Globus pallidus (tissue), 1 donor: Measurements from ENCODE around the gene SLC6A20.

Experiments used
- DNase-seq: peaks from one replicate; pipeline ENCODE4 v3.0.0-alpha.2; 2015; ENCODE audit warnings: low spot score

The SLC6A20 gene, protein sequence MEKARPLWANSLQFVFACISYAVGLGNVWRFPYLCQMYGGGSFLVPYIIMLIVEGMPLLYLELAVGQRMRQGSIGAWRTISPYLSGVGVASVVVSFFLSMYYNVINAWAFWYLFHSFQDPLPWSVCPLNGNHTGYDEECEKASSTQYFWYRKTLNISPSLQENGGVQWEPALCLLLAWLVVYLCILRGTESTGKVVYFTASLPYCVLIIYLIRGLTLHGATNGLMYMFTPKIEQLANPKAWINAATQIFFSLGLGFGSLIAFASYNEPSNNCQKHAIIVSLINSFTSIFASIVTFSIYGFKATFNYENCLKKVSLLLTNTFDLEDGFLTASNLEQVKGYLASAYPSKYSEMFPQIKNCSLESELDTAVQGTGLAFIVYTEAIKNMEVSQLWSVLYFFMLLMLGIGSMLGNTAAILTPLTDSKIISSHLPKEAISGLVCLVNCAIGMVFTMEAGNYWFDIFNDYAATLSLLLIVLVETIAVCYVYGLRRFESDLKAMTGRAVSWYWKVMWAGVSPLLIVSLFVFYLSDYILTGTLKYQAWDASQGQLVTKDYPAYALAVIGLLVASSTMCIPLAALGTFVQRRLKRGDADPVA

DNA sequence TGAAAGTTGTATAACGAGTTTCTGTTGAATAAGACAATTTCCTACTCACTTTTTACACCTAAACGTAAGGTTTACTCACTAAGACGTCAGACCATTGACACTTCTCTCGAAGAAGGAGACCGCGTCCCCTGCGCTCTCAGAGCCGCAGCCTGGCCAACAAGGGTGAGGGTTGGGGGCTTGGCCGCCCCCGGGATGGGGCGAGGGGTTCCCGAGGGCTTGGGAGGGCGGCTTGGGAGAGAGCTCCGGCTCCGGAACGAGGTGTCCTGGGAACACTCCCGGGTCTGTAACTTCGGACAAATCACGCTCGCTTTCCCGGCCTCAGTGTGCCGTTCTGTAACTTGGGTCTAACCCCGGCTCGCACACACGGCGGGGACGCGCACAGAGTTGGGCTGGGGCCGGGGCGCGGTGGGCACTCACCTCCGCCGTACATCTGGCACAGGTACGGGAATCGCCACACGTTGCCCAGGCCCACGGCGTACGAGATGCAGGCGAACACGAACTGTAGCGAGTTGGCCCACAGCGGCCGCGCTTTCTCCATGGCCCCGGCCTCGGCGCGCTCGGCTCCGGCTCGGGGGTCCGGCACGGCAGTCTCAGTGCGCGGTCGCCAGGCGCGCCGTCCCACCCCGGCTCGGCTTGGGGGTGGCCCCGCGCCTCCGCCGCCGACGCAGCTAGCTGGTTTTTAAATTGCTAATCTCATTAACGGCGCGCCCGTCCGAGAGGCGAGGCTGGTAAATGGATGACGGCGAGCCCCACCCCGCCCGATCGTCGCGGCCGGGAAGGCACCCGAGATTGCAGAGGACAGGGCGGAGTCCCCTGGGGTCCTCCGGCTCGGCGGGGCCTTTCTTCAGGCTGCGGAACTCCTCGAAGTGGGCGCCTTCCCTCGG, at the start of gene SLC6A20:
TSS of gene SLC6A20 (minus strand) at position 655 of the 884 bp plus-strand sequence. CDS start at position 538, 117 bp downstream.
- DNase-seq: no peak

DNA sequence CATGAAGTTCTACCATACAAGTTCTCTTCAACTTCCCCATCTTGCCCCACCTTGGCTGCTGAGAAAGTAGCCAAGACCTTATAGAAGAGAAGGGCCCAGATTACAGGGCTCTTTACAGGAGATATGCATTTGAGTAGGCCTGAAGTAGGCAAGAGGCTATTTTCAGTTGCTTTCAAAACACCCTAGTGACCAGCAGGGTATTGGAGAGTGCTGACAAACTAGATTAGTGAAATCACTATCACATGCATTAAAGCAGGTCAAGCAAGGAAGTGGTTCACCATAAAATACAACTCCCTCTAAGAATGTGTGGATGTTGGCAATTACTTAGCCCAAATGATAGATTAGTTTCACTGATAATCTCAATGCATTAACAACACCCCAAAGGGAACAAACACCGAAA, 48.3 kb upstream of the SLC6A20 start:
- no peak for DNase-seq

DNA sequence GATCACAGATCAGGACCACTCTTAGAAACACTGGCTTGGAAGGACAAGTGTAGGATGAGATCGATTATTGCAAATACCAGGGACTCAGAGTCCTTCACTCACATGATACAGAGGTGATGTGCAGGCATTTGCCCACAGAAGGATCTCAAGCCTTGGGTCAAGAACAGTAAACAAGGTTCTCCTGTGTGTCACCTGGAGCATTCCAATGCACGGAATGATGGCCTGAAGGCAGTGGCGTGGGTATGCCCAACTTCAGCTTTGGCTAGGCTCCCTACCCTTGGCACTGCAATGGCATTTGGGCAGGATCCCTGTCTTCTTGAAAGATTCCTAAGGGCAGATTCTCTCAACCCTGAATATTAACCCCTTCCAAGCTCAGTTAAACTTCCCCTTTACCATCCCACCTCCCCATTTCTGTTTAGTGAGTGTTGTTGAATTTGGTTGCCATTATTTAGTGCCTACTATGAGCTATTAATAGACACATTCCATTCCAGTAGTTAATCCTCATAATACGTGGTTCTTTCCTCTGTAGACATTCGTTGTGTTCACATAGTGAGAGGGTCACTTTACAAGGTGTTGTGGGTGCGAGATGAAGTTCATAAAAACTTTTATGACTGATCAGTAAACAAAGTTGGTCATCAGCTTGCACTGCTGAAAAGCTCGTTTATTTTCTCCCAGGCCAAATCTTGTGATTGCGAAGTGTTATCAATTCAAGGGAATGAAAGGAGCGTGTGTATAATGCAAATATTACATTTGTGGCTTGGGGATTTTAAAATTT, 46.7 kb upstream of the SLC6A20 start:
- no peak for DNase-seq

DNA sequence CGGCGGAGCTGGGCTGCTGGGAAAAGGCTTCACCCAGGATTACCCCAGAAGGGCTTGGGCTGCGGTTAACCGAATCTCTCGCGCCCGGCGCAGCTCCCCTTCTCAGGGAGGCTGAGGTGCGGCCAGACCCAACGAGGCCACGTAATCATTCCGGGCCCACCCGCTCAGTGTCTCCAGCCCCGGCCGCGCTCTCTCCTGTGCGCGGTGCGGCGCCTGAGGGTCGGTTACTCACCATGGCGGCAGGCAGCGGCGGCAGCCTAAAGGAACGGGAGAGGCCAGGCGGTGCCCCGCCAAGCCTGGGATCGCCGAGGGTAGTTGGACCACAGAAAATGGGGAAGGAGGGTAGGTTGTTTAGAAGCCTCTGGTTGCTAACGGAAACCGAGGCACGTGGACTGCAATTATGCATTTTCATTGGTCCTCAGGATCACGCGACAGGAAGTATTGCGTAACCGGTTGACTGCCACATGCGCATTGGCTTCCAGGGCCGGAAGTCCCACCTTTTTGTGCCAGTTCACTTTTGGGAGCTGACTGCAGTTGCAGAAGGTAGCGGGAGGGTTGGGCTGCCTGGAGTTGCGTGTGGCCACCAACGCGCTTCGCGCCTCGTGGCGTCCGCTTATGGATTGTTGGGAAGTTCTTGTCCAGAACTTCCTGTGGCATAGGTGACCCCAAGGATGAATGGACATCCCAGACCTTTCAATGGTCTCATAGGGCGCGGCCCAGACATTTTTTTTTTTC, 45.6 kb upstream of the SLC6A20 start, which contains the start of gene LZTFL1:
TSS of gene LZTFL1 (minus strand) at position 363 of the 735 bp plus-strand sequence. CDS start at position 235, 128 bp downstream.
- peak; percentile 91 for DNase-seq

DNA sequence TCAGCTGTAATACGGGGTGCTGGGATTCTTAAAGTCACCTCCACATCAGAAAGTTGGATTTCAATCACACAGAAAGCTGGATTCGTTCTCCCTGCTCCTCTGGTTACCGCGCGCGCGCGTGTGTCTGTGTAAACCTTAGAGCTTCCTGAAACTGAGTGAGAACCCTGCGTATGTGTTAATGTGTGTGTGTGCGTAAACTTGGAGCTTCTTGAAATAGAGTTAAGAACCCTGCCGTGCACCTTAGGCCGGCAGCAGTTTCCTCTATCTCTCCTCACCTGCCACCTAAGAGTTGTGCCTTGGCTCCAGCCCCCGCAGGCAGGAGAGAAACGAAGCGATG, 45.1 kb upstream of the SLC6A20 start:
- no peak for DNase-seq

DNA sequence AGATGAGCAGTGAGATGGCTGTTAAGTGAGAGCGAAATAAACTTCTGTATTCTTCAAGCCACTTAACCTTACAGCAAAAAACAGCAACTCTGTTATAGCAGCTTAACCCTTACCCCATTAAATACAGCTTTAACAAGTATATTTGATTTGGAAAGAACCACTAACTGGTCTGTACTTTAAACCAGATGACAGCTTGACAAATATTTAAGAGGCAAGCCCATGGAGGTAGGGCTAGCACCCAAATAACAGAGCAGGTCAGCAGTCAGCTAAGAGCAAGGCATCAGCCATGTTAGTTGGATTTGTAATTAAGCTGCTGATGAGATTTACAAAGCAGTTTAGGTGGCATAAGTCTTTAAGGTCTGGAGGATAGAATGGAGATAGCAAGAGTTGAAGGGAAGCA, 42.1 kb upstream of the SLC6A20 start:
- no peak for DNase-seq

DNA sequence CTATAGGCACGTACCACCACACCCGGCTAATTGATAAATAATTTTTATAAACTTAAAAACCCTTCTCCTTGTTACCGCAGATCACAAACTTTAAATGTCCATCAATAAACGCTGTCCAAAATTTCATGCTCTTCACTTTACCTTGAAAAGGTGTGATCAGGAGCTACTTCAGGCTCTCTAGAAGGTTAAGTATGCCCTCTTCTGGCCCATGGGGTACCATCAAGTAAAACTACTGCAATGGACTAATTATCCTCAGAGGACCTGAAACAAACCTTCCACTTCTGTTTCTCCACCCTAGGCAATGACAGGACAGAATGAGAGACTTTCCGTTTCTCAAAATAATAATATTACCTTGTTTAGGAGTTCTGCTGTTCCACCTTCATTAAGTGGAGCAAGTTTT, 36.4 kb upstream of the SLC6A20 start:
- DNase-seq: no peak

DNA sequence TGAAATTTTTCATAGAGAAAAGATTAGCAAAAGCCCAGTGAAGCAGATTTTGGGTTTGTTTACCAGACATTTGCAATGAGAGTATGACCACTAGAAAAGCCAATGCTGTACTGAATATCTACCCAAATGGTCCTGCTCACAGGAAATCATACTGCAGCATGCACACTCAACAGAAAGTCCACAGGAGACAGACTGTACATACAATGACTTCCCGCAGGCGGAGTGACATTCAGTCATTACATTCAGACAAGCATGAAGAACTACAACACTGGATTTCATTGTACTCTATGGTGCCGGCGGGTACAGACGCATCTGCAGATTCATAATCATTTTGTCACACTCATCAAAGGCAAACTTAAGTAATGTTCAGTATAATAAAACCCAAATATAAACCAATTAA, 33.8 kb upstream of the SLC6A20 start:
- DNase-seq: no peak

DNA sequence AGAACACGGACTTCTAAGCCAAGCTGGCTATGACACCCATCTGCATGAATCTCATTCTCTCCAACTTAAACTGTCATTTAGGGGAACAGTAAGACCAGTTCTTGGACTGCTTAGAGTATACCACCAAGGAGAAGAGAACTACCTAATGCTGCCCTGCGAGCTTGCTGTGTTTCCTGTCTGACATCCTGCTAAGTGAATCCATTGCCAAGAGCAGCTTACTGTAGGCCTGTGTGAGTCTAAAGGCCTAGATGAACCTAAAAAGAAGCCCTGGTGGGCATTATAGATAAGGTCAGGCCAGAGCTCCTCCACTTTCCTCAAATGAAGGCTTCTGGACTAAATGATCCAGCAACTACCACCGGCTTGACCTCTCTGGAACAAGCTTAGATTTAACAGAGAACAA, 30.6 kb upstream of the SLC6A20 start:
- DNase-seq: no peak

DNA sequence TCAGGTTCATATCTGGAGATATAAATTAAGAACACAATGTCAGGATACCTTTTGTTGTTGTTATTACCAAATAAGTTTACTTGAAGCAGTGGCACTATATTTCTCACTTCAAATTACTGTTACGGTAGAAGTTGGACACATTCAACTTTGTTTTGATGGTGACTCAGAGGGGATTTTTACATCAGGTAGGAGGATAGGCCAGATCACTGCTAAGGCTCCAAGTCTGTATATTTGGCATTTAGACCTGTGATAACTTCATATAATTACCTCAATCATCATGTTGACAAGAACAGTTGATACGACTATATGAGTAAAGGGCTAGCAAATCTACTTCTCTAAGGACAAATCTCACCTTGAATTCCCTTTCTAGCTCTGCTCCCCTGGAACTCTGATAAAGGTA, 30.0 kb upstream of the SLC6A20 start:
- DNase-seq: no peak

DNA sequence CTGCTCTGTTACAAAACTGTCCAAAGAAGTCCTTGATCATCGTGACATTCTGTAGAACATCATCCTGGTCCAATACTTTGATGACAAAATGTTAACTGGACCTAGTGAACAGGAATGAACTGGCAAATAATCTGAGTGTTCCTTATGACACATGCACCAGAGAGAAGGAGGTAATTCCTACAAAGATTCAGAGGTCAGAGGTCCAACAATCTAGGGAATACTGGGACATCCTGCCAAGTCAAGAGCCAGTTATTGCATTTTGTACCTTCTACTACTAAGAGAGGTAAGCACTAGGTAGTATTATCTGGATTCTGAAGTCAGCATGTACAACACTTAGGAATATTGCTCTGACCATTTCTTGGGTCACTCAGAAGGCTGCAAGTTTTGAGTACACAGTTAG, 24.8 kb upstream of the SLC6A20 start:
- DNase-seq: no peak

DNA sequence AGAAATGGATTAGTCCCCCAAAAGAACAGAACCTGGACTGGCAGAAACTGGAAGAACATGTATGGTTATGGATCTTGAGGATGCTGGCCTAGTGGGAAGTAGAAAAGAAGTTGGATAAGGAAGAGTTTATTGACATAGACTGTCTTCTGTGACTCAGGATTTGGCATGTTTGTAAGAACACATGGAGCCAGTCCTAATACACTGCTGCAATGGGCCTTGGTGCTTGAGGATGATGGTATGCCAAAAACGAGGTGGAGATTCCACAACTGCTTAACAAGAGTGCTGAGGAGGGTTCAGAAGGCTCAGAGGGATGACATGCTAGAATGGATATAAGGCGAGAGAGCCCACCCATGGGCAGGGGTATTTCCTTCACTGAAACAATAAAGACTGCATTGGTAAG, 23.2 kb upstream of the SLC6A20 start:
- DNase-seq: no peak

DNA sequence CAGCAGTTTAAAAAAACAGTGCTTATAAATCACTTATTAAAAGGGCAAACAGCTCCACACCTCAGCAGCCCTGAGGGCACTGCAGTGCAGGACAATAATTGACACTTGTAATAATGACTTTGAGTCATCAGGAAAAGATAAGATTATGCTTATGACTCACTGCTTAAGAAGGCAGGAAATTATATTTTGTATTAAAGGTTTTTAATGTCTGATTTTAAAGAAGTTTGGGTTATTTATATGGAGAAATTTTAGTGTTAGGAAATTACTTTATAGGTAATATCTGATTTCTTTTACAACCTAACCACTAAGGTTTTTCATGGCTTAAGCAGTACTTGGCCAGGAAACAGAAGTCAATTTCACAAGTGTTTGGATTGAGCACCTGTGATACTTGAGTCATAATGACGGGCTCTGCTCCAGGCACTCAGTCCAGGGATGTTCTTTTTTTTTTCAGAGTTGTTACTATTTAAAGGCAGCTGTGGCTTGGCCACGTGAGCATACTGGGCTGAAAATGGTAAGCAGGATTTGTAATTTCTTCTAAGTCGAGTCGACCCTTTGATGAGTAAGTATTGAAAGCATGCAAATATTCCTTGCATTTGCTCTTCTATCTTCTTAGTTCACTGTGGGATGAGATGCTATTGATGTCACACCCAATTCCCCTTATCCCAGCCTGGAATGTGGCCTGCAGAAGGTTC, 21.6 kb upstream of the SLC6A20 start:
- no peak for DNase-seq

DNA sequence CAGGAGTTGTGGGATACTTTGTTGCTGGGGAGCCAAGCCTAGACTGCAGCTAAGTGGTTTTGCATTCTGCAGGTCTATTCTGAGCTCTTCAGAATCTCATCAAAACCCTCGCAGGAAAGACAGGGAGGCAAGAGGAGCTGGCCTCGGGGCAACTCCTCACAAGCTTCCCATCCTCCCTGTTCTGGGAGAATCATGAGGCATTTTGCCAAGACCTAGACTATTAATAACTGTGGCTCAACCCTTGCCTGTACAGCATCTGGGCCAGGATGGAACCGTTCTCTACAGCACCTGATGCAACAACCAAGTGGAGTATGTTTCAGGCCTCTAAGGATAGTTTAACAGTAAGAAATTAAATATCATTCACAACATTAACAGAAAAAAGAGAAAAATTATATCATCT, 20.2 kb upstream of the SLC6A20 start:
- no peak for DNase-seq

DNA sequence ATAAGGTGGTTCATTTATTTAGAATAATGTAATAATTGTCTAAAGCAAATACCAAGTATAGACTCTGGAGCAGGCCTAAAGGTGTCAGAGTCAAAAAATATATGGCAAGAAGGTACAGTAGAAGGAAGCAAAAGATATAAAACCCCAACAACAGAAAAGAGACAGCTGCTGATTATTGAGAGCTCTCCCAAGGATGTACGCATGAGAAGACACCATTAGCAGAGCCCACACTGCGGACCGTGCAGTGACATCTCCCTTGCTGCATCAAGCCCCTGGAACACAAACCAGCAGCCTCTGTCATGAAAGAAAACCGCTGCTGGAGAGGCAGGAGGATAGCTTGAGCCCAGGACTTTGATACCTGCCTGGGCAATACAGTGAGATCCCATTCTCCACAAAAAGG, 18.0 kb upstream of the SLC6A20 start:
- no peak for DNase-seq

DNA sequence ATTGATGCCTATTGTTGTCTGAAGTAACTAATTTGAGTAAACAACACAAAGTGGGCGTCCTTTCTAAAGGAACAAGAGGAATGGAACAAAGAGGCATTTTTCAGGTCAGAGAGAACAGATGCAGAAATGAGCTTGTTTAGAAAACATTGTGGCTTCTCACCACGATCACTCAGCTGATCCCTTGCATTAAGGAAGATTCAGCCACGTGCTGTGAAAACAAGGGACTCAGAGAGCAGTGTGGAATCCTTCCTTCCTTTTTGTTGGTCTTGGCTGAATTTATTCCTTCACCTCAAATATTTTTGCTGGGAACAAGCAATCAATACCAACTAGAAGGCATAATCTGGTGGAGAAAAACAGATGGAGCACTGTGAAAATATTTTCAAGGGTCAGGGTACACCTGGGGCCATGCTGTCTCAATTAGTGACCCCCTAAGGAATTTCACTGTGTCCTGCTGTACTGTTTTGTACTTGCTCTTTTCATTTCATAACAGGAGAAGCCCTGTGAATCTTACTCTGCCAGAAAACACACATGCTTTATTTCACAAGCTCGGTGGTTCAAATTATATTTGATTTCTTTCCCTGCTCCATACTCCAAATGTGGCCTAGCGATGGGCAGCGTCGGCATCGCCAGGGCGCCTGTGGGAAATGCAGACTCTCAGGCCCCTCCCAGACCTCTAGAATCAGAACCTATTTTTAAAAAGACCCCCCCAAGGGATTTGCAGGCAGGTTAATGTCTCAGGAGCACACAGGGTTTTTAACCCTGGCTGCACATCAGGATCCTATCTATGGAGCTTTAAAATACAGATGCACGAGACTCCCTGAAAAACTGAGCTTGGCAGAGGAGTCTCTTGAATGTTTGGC, 11.6 kb upstream of the SLC6A20 start:
- DNase-seq: peak; percentile 60

DNA sequence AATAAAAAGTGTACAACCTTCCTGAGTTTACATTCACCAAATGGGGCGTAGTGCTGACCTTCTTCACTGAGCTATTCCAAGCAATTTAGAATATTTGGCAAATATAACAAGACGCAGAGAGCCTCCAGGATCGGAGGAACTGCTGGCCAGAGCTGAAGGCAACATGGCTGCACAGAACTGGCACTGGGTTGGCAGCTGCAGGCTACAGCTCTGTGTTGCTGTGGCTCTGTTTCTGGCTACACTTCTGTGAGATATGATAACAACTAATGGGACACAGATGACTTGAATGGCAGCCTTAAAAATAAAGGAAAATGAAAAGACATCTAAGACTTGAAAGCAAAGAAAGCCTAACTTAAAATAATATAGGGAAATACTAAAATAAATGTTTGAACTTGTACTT, 10.8 kb upstream of the SLC6A20 start:
- peak; percentile 20 for DNase-seq

DNA sequence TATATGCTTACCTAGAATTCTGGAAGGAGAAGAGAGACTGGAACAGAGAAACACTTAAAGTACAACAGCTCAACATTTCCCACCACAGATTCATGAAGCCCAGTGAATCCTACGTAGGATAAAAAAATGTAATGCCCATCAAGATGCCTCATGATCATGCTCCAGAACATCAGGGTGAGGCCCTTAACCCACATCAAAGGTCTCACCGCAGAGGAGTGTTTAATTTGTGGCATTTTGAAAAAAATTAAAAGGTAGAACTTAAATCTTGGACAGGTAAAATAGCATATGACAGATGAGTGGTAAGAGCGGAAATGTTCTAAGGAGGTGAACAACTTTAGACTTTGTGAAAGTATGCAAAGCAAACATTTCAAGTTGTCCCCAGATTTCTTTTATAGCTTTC, 9.7 kb upstream of the SLC6A20 start:
- DNase-seq: no peak

DNA sequence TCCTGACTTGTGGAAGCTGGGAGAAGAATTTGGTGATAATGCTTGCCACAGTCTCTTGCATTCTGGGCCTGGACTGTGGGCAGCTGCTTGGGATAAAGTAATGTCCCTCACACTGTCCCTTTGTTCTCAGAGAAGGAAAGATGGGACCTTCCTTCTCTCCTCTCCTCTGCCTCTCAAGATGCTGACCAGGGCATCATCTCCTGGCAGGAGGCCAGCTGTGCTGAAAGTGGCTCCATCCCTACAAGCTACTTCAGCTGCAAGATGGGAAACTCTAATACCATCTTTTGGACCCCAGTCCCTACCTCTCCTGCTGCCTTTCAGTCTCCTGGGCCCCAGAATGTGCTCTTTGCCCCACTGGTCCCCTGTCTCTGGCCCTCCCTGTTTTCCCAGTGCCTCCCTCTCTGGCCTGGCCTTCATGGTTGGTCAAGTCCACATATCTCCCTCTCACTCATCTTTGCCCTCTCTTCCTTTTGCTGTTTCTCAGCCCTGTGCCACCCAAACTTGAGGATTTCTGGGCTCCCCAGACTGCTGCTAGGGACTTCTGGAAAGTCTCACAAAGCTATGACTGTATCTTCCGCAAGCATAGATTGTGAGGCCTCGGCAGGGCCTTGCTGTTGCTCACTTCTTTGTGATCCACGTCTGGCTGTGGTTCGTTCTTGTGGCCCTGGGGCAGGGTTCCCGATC, 7.1 kb upstream of the SLC6A20 start:
- no peak for DNase-seq
